ENCODE data around the gene LRRC8D. TPM values are rescaled to one million over a fixed set of nuclear protein-coding genes. Genes with fewer than 3 reads are reported as not detected.

The LRRC8D gene
- total RNA-seq, 2 donors from 2014 or later, result 7.6 to 13.0 TPM

DNA sequence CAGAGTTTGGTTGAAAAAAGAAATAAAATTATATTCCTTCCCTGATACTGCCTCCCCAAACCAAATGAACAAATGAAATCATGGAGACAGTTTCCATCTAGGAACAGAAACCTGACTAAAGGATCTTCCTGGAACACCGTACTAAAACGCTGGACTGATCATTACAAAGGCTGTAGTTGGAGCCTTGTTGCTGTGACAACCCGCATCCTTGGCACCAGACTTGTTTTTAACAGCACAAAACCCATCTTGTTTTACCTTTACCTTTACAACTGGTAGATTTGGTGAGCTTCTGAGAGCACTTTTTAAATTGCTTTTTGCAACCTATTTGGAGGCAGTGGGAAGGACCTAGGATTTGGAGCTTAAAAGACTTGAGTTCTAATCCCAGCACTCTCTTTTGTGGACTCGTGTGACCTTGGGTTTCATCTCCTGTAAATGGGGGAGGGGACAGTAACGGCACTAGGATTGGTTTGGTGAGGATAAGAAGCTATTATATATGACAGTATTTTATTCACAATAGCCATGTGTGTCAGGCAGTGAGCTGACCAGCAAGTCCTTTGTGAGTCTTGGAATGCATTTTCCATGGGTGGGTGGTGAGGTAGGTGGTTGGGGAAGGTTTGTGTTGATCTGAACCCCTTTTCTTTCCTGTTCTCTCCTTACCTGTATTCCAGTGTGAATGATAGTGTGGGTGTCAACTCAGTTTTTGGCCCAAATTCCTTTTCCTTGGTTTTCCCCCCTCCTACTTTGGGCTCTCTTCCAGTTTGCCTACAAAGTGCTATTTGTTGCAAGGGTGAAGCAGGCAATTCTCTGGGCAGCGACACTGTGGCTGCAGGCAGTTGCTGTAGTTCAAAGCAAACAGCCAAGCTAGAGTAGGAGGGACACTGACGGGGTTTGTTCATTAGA, 12.6 kb downstream of the LRRC8D start:
- Histone ChIP-seq H3K4me1 (peaks cover 42% of the 10 kb centered on the region), H3K36me3 (replicated peaks in 1 of 2; ENCODE audit: insufficient read depth in 1 of 2, low read depth in 2 of 2) (no peaks in the 10 kb centered on the region), H3K9me3 (no peaks in the 10 kb centered on the region), H3K27me3 (no peaks in the 10 kb centered on the region), H3K4me3 (no peak overlapping the region), H3K27ac (peak overlapping the region in 1 of 4 donors; percentile 52)
- intact Hi-C loops (cut with DNase I), result no loop called here
- peak in 3 of 4 donors; percentile 13 to 17 (median 16) for DNase-seq
- WGBS, 2 donors, result 43 to 55% methylated on average over 7 of the region's 7 CpGs
- ATAC-seq, result no peak
- no peak for TF ChIP-seq POLR2A (IDR thresholded peaks at IDR 0.05)
- TF ChIP-seq, protein P1, sequence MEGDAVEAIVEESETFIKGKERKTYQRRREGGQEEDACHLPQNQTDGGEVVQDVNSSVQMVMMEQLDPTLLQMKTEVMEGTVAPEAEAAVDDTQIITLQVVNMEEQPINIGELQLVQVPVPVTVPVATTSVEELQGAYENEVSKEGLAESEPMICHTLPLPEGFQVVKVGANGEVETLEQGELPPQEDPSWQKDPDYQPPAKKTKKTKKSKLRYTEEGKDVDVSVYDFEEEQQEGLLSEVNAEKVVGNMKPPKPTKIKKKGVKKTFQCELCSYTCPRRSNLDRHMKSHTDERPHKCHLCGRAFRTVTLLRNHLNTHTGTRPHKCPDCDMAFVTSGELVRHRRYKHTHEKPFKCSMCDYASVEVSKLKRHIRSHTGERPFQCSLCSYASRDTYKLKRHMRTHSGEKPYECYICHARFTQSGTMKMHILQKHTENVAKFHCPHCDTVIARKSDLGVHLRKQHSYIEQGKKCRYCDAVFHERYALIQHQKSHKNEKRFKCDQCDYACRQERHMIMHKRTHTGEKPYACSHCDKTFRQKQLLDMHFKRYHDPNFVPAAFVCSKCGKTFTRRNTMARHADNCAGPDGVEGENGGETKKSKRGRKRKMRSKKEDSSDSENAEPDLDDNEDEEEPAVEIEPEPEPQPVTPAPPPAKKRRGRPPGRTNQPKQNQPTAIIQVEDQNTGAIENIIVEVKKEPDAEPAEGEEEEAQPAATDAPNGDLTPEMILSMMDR (IDR thresholded peaks at IDR 0.05), result no peak

DNA sequence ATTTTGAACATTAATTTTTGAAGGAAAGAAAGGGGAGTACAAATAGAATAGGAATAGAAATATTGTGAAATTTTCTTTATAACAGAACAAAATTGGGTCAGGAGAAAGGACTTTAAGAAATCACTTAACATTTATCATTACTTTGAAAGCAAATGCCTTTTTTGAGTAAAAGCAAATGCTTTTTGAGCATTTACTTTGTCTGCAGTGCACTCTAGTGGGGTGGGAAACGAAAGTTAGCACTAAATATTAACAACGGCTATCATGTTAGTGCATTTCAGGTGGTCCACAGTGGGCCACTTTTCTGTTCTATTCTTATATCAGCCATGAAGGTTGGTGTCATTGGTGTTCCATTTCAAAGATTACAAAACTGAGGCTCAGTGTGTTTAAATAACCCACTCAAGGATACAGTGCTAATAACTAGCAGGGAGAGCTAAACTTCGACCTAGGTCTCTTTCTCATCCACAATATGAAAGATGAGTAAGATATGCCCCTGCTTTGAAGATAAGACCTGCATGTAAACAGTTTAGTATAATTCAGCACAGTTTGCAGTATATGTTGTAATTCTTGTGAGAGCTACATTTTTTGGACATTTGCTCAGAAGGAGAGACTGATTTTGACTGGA, 13.4 kb downstream of the LRRC8D start:
- WGBS, 2 donors, result 58 to 72% methylated on average over 3 of the region's 3 CpGs
- Histone ChIP-seq H3K4me3 (no peak overlapping the region), H3K4me1 (peaks cover 42% of the 10 kb centered on the region), H3K27me3 (no peaks in the 10 kb centered on the region), H3K9me3 (no peaks in the 10 kb centered on the region), H3K36me3 (replicated peaks in 1 of 2; ENCODE audit: insufficient read depth in 1 of 2, low read depth in 2 of 2) (no peaks in the 10 kb centered on the region), H3K27ac (peak overlapping the region in 1 of 4 donors; percentile 26)
- no peak for DNase-seq
- ATAC-seq, result no peak
- intact Hi-C loops (cut with DNase I), result no loop called here
- TF ChIP-seq POLR2A (IDR thresholded peaks at IDR 0.05), result no peak
- TF ChIP-seq, protein P1 (IDR thresholded peaks at IDR 0.05), result no peak

DNA sequence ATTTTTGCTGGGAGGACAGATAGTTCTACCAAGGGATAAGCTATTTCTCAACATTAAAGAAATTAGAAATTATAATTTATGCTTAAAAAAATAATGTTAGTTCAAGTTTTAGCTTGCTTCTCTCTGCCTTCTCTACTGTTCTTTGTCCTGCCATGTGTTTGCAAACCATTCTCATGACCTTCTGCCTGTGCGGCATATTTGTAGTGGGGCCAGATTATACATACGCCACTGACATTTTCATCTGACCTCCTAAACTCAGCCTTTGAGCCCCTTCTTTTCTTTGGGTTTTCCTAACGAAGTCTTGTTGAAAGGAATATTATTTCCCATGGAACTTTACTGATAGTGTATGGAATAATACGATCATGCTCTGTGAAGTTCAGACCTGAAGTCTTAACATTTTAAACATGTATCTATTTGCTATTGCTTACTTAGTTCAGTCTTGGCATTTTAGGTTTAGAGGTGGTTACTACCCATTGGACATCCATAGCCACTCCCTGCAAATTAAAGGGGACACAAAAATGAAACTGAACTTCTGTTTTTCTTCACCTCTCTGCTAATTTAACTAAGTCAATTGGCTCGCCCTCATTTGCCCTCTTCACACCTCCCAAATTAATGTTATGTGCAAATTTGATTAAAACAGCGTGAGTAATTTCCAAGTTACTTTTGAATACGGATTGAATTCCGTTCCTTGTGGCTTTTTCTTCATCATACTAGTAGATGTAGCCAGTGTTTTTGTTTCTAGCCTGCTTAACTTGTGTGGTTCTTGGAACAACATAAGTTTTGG, 15.6 kb downstream of the LRRC8D start:
- Histone ChIP-seq H3K9me3 (no peaks in the 10 kb centered on the region), H3K27ac (peak overlapping the region in 2 of 4 donors; percentile 2 to 33), H3K27me3 (no peaks in the 10 kb centered on the region), H3K4me3 (no peak overlapping the region), H3K36me3 (replicated peaks in 1 of 2; ENCODE audit: insufficient read depth in 1 of 2, low read depth in 2 of 2) (no peaks in the 10 kb centered on the region), H3K4me1 (peaks cover 50% of the 10 kb centered on the region)
- peak in 3 of 4 donors; percentile 17 to 29 (median 18) for DNase-seq
- no peak for TF ChIP-seq POLR2A (IDR thresholded peaks at IDR 0.05)
- TF ChIP-seq, protein P1 (IDR thresholded peaks at IDR 0.05), result no peak
- intact Hi-C loops (cut with DNase I), result no loop called here
- WGBS, 2 donors, result 55 to 63% methylated on average over 8 of the region's 8 CpGs
- ATAC-seq, result no peak

DNA sequence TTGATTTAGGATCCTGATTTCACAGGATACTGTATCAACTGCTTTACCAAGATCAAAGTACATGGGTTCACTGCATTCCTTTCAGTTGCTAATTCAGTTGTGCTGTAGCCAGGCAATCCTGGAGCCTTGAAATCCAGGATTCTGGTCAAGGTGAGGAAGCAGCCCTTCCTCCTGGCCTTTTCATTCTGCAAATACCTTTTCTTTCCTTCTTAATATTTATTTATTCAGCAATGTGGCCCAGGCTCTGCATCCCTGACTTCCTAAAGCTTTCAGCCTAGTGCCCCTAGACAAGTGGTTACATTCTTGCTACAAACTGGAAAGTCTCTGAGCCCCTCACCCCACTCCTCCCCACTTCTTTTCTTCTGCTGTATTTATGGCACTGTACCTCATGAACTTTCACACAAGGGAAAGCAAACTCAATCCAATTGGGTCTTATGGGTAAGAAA, 16.2 kb downstream of the LRRC8D start:
- peak overlapping the region in 2 of 4 donors; percentile 2 to 33 for H3K27ac ChIP-seq
- ATAC-seq, result no peak
- peaks cover 53% of the 10 kb centered on the region for H3K4me1 ChIP-seq
- no peak for DNase-seq
- TF ChIP-seq POLR2A (IDR thresholded peaks at IDR 0.05), result no peak
- TF ChIP-seq, protein P1 (IDR thresholded peaks at IDR 0.05), result no peak
- intact Hi-C loops (cut with DNase I), result no loop called here
- H3K27me3 ChIP-seq, result no peaks in the 10 kb centered on the region
- no peaks in the 10 kb centered on the region for H3K9me3 ChIP-seq
- H3K36me3 ChIP-seq (replicated peaks in 1 of 2; ENCODE audit: insufficient read depth in 1 of 2, low read depth in 2 of 2), result no peaks in the 10 kb centered on the region
- H3K4me3 ChIP-seq, result no peak overlapping the region
